Trophoblast cell (in vitro differentiated cells and primary cell): ENCODE measurements around the gene DNAH10.

ENCODE experiments used
- DNase-seq, 2 donors: peaks; one replicate each; pipeline ENCODE4 v3.0.0-alpha.2; 2016
- H2AFZ ChIP-seq: 2 replicates; pipeline ENCODE4 v1.6.1; 2013; ENCODE audit warnings: low read length, moderate library complexity, mild to moderate bottlenecking; ENCODE audit not compliant: insufficient read depth, poor library complexity
- H2AK5ac ChIP-seq: 2 replicates; pipeline ENCODE4 v1.6.1; 2013; ENCODE audit warnings: mild to moderate bottlenecking, low read length
- H2BK120ac ChIP-seq: 2 replicates; pipeline ENCODE4 v1.6.1; 2013; ENCODE audit warnings: low read length, mild to moderate bottlenecking, moderate library complexity; ENCODE audit not compliant: insufficient read depth, poor library complexity
- H2BK12ac ChIP-seq: 2 replicates; pipeline ENCODE4 v1.6.1; 2013; ENCODE audit warnings: mild to moderate bottlenecking, low read length, moderate library complexity
- H2BK5ac ChIP-seq: 2 replicates; pipeline ENCODE4 v1.6.1; 2013; ENCODE audit warnings: low read length, low read depth, moderate library complexity, mild to moderate bottlenecking; ENCODE audit not compliant: poor library complexity
- H3K14ac ChIP-seq: 2 replicates; pipeline ENCODE4 v1.6.1; 2013; ENCODE audit warnings: mild to moderate bottlenecking, low read length
- H3K18ac ChIP-seq: 2 replicates; pipeline ENCODE4 v1.6.1; 2013; ENCODE audit warnings: mild to moderate bottlenecking, low read length
- H3K23ac ChIP-seq: 2 replicates; pipeline ENCODE4 v1.6.1; 2013; ENCODE audit warnings: low read length
- H3K27ac ChIP-seq: 2 replicates; pipeline ENCODE4 v1.5.1; 2013; ENCODE audit warnings: low read depth, mild to moderate bottlenecking, inconsistent platforms, low read length, moderate library complexity
- H3K27me3 ChIP-seq: 2 replicates; pipeline ENCODE4 v1.6.1; 2013; ENCODE audit warnings: inconsistent platforms, mild to moderate bottlenecking, low read length, moderate library complexity; ENCODE audit not compliant: insufficient read depth
- H3K36me3 ChIP-seq, 2 experiments: 1 replicate in 1 of 2; 2 replicates in 1 of 2; pipeline ENCODE4 v1.6.1; 2013; ENCODE audit warnings: low read length in 2 of 2, mild to moderate bottlenecking in 2 of 2, moderate library complexity in 1 of 2; ENCODE audit not compliant: insufficient read depth in 2 of 2, control insufficient read depth in 1 of 2
- H3K4ac ChIP-seq: 2 replicates; pipeline ENCODE4 v1.6.1; 2013; ENCODE audit warnings: low read depth, mild to moderate bottlenecking, low read length, moderate library complexity
- H3K4me1 ChIP-seq, 2 experiments: 1 replicate in 1 of 2; 2 replicates in 1 of 2; pipeline ENCODE4 v1.6.1; 2013; ENCODE audit warnings: low read length in 2 of 2, mild to moderate bottlenecking in 2 of 2, moderate library complexity in 1 of 2; ENCODE audit not compliant: insufficient read depth in 2 of 2, control insufficient read depth in 1 of 2
- H3K4me2 ChIP-seq: 2 replicates; pipeline ENCODE4 v1.6.1; 2013; ENCODE audit warnings: inconsistent platforms, mild to moderate bottlenecking, low read length, moderate library complexity
- H3K4me3 ChIP-seq: 2 replicates; pipeline ENCODE4 v1.5.1; 2013; ENCODE audit warnings: mild to moderate bottlenecking, low read depth, low read length, inconsistent platforms
- H3K79me1 ChIP-seq: one replicate; pipeline ENCODE4 v1.6.1; 2013; ENCODE audit warnings: low read length
- H3K79me2 ChIP-seq: 2 replicates; pipeline ENCODE4 v1.6.1; 2013; ENCODE audit warnings: low read length, mild to moderate bottlenecking; ENCODE audit not compliant: control insufficient read depth, insufficient read depth, poor library complexity
- H3K9ac ChIP-seq: 2 replicates; pipeline ENCODE4 v1.6.1; 2013; ENCODE audit warnings: mild to moderate bottlenecking, low read length
- H3K9me3 ChIP-seq: 2 replicates; pipeline ENCODE4 v1.6.1; 2013; ENCODE audit warnings: low read depth, mild to moderate bottlenecking, control low read depth, inconsistent platforms, low read length; ENCODE audit not compliant: insufficient read depth
- H4K12ac ChIP-seq: 2 replicates; pipeline ENCODE4 v1.6.1; 2013; ENCODE audit warnings: low read depth, mild to moderate bottlenecking, low read length, moderate library complexity
- H4K8ac ChIP-seq: 2 replicates; pipeline ENCODE4 v1.6.1; 2013; ENCODE audit warnings: low read depth, mild to moderate bottlenecking, low read length, moderate library complexity
- H4K91ac ChIP-seq: one replicate; pipeline ENCODE4 v1.6.1; 2013; ENCODE audit warnings: low read depth, mild to moderate bottlenecking, low read length, moderate library complexity
- WGBS: extraction: QIAGEN DNeasy Blood & Tissue Kit; methylation state at CpG from one replicate; pipeline ENCODE4 v1.1.7; 2013; ENCODE audit warnings: missing lambda C conversion rate; ENCODE audit not compliant: insufficient read length, insufficient coverage; ENCODE audit errors: extremely low coverage; 5-methylcytosine and 5-hydroxymethylcytosine counted together

Gene DNAH10

GRCh38 chr12:123765504-123766035 is 3.5 kb downstream of the DNAH10 start:
- peaks cover 7 to 10% of the 10 kb centered on the region in 2 experiments for H3K4me1 ChIP-seq
- no peaks in the 10 kb centered on the region for H3K79me1 ChIP-seq
- H3K4me3 ChIP-seq = no peak overlapping the region
- no peak overlapping the region for H3K23ac ChIP-seq
- H3K9me3 ChIP-seq = peaks cover 2% of the 10 kb centered on the region
- no peak overlapping the region for H2BK5ac ChIP-seq
- H3K4ac ChIP-seq = no peak overlapping the region
- no peak overlapping the region for H3K4me2 ChIP-seq
- no peak overlapping the region for H2AK5ac ChIP-seq
- H3K36me3 ChIP-seq = no peaks in the 10 kb centered on the region
- H3K18ac ChIP-seq = no peak overlapping the region
- no peak for DNase-seq
- H2BK12ac ChIP-seq = no peak overlapping the region
- no peak overlapping the region for H4K91ac ChIP-seq
- H4K12ac ChIP-seq = no peak overlapping the region
- no peak overlapping the region for H2AFZ ChIP-seq
- H3K9ac ChIP-seq = no peak overlapping the region
- no peak overlapping the region for H3K14ac ChIP-seq
- H4K8ac ChIP-seq = no peak overlapping the region
- no CpG with 5 or more reads among the region's 2 CpGs for WGBS
- H2BK120ac ChIP-seq = no peak overlapping the region
- peaks cover 8% of the 10 kb centered on the region for H3K27me3 ChIP-seq
- H3K27ac ChIP-seq = no peak overlapping the region
- no peaks in the 10 kb centered on the region for H3K79me2 ChIP-seq

- H3K23ac ChIP-seq = no peak overlapping the region
- H3K79me2 ChIP-seq = no peaks in the 10 kb centered on the region
Observed at GRCh38 chr12:123767613-123768012, 5.5 kb downstream of the DNAH10 start.

GRCh38 chr12:123771261-123771660 is 9.2 kb downstream of the DNAH10 start:
- Histone ChIP-seq H2BK12ac (no peak overlapping the region), H3K9ac (no peak overlapping the region), H3K4me2 (no peak overlapping the region), H3K4me1 (peaks cover 0 to 4% of the 10 kb centered on the region in 2 experiments), H3K27me3 (no peaks in the 10 kb centered on the region), H3K4me3 (no peak overlapping the region), H3K79me2 (no peaks in the 10 kb centered on the region), H3K79me1 (no peaks in the 10 kb centered on the region), H3K18ac (no peak overlapping the region), H2BK120ac (no peak overlapping the region), H2AFZ (no peak overlapping the region), H4K12ac (no peak overlapping the region), H4K8ac (no peak overlapping the region), H3K4ac (no peak overlapping the region), H4K91ac (no peak overlapping the region), H3K23ac (no peak overlapping the region), H3K9me3 (no peaks in the 10 kb centered on the region), H3K14ac (no peak overlapping the region), H2AK5ac (no peak overlapping the region), H3K27ac (no peak overlapping the region), H2BK5ac (no peak overlapping the region), H3K36me3 (no peaks in the 10 kb centered on the region)
- no peak for DNase-seq
- WGBS = no CpG with 5 or more reads among the region's 7 CpGs

More at GRCh38 chr12:123767613-123768012, 5.5 kb downstream of the DNAH10 start:
- H4K12ac ChIP-seq = no peak overlapping the region
- no peak overlapping the region for H3K27ac ChIP-seq
- H3K18ac ChIP-seq = no peak overlapping the region
- H3K14ac ChIP-seq = no peak overlapping the region
- H3K27me3 ChIP-seq = peaks cover 2% of the 10 kb centered on the region
- H2BK5ac ChIP-seq = no peak overlapping the region
- no peak overlapping the region for H2AFZ ChIP-seq
- H3K79me1 ChIP-seq = no peaks in the 10 kb centered on the region
- H3K9me3 ChIP-seq = peaks cover 2% of the 10 kb centered on the region
- H2BK120ac ChIP-seq = no peak overlapping the region
- H4K91ac ChIP-seq = no peak overlapping the region
- no peaks in the 10 kb centered on the region for H3K36me3 ChIP-seq
- no peak overlapping the region for H2BK12ac ChIP-seq
- H4K8ac ChIP-seq = no peak overlapping the region
- WGBS = no CpG with 5 or more reads among the region's 9 CpGs
- no peak overlapping the region for H3K4me2 ChIP-seq
- H2AK5ac ChIP-seq = no peak overlapping the region
- H3K4me1 ChIP-seq = peaks cover 2 to 6% of the 10 kb centered on the region in 2 experiments
- no peak overlapping the region for H3K4me3 ChIP-seq
- no peak for DNase-seq
- no peak overlapping the region for H3K9ac ChIP-seq
- H3K4ac ChIP-seq = no peak overlapping the region

GRCh38 chr12:123772074-123772473 is 10.0 kb downstream of the DNAH10 start:
- Histone ChIP-seq H3K79me1 (no peaks in the 10 kb centered on the region), H3K27me3 (no peaks in the 10 kb centered on the region), H3K4me3 (peak overlapping the region; percentile 28), H3K9me3 (no peaks in the 10 kb centered on the region), H2BK120ac (no peak overlapping the region), H3K23ac (no peak overlapping the region), H3K79me2 (no peaks in the 10 kb centered on the region), H3K9ac (no peak overlapping the region), H4K8ac (no peak overlapping the region), H2BK12ac (no peak overlapping the region), H2AFZ (no peak overlapping the region), H4K12ac (no peak overlapping the region), H4K91ac (no peak overlapping the region), H3K36me3 (no peaks in the 10 kb centered on the region), H3K4me2 (no peak overlapping the region), H3K14ac (no peak overlapping the region), H3K4ac (no peak overlapping the region), H3K4me1 (peaks cover 0 to 4% of the 10 kb centered on the region in 2 experiments), H2BK5ac (no peak overlapping the region), H3K18ac (no peak overlapping the region), H3K27ac (no peak overlapping the region), H2AK5ac (no peak overlapping the region)
- WGBS = no CpG with 5 or more reads among the region's 5 CpGs
- peak; percentile 29 to 79 for DNase-seq
